Stimulated activated CD8-positive, alpha-beta memory T cell treated with anti-CD3 and anti-CD28 coated beads, Interleukin-7, amount 100 ng/mL, for 48 hours (primary cell): ENCODE measurements around the gene MOB2.
"Not testable (repeated sequence)": the region's sequence is repeated elsewhere in the genome, so short reads cannot be mapped to it uniquely, and the experiment has no call there.

Experiments used
- DNase-seq, 2 donors: peaks; one replicate each; pipeline ENCODE4 v3.0.0-alpha.2; 2020; ENCODE audit warnings: low read depth in 1 of 2; ENCODE audit errors: extremely low read depth in 1 of 2

MOB2 gene

GRCh38 chr11:1444823-1445422, 41.7 kb downstream of the MOB2 start:
- no peak for DNase-seq

GRCh38 chr11:1444321-1444720, 42.3 kb downstream of the MOB2 start:
- no peak for DNase-seq

DNA sequence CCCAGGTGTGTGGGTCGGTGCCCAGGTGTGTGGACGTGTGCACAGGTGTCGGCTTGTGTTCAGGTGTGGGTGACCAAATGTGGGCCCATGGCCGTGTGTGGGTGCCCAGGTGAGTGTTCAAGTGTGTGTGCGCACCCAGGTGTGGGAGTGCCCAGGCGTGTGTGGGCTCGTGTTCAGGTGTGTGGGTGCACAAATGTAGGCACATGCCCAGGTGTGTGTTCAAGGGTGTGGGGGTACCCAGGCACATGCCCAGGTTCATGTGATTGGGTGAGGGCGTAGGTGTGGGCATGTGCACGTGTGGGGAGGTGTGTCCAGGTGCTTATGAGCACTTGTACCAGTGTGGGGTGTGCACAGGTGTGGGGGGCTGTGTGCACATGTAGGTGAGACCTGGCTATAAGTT, 42.8 kb downstream of the MOB2 start:
- no peak for DNase-seq

DNA sequence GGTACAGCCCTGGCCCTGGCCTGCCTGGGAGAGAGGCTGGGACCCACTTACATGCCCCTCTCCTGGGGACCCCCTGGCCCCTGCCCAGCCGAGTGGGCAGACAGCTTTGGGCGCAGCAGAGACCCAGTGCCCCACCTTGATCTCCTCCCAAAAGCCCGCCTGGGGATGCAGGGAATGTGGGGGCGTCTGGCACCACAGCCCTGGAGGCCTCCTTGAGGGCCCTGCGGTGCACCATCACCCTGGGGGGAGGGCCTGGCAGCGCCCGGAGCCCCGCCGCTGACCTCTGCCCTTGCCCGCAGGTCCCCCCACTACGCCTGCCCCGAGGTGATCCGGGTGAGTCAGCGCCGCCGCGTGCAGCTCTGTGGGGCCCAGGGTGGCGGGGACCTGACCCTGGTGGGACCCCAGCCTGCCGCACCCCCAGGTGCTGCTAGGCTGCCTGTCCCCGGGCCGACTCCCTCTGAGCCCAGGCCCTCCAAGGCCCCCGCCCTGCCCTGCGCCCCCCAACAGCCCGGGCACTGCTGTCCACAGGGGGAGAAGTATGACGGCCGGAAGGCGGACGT, 43.7 kb downstream of the MOB2 start:
- DNase-seq, result no peak

- DNase-seq, result no peak
Observed at GRCh38 chr11:1442163-1442562, 44.4 kb downstream of the MOB2 start.

GRCh38 chr11:1440496-1440895, 46.1 kb downstream of the MOB2 start:
- DNase-seq, result no peak

DNA sequence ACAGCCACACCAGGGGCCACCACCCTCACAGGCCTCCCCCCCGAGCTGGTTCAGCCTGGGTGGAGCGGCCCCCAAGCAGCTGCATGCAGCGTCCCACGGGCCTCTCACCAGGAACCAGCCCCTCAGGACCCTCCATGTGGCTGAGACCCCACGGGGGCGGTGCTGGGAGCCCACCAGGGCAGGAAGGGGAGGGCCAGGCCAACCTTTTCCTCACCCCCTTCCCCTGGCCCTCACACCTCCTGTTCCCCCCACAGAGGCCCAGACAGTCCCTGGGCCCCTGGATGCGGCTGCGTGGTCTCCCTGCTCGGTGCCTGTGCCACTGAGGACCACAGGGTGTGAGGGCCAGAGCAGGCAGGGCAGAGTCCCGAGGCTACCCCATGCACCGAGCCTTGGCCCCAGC, 46.5 kb downstream of the MOB2 start:
- DNase-seq, result no peak

GRCh38 chr11:1439341-1439740, 47.2 kb downstream of the MOB2 start:
- no peak for DNase-seq

- no peak for DNase-seq
Observed at GRCh38 chr11:1438967-1439330, 47.6 kb downstream of the MOB2 start.

DNA sequence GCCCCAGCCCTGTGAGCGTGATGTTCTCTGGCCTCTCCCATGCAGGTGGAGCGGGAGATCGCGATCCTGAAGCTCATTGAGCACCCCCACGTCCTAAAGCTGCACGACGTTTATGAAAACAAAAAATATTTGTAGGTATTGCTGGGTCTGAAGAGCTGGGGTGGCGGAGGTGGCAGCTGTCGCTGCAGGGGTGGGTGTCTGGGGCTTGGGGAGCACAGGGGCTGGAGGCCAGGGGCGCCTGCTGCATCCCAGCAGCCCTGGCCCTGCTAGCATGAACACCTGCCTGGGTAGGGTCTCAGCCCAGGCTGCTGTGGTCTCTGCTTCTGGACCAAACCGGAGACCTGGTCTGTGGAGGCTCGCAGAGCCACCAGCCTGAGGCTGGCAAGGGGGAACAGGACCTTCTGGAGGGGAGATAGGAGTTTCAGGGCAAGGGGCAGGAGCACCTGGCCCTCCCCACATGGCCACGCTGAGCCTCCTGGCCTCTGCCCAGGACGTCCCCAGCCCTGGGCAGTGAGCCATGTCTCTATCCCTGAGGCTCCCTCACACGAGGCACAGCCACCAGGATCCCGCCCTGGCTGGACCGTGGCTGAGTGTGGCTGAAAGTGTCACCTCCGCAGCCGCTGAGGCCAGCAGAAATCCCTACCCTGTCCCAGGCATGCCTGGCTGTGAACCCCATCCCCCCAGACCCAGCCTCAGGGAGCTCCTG, 48.2 kb downstream of the MOB2 start:
- DNase-seq, result no peak

GRCh38 chr11:1437500-1437899, 49.1 kb downstream of the MOB2 start:
- no peak for DNase-seq

- DNase-seq, result no peak
Observed at GRCh38 chr11:1436468-1437039, 50.0 kb downstream of the MOB2 start.

DNA sequence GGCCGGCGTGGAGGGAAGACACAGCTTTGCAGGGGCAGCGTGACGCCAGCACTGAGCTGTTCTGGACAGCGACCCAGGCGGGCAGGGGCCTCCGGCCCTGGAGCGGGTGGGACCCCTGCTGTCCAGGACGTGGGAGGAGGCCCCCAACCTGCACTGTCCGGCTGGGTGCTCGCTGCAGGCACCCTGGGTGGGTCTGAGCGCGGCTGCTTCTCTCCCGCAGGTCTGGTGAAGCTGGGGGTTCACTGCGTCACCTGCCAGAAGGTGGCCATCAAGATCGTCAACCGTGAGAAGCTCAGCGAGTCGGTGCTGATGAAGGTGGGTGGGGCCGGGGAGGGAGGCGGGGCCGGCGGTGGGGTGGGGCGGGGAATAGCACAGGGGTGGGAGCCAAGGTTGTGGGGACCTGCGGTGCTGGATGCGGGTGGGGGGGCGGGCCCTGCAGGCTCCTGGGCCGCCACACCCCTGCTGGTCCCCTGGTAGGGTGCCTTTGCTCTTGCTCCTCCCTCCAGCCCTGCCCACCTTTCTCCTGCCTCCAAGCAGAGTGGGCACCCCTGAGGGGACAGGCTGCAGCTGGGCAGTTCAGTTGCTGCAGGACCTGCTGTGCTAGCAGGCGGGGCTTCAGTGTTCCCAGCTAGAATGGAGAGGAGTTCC, 50.6 kb downstream of the MOB2 start:
- DNase-seq, result no peak

GRCh38 chr11:1435479-1435819, 51.1 kb downstream of the MOB2 start:
- not testable (repeated sequence) for DNase-seq

DNA sequence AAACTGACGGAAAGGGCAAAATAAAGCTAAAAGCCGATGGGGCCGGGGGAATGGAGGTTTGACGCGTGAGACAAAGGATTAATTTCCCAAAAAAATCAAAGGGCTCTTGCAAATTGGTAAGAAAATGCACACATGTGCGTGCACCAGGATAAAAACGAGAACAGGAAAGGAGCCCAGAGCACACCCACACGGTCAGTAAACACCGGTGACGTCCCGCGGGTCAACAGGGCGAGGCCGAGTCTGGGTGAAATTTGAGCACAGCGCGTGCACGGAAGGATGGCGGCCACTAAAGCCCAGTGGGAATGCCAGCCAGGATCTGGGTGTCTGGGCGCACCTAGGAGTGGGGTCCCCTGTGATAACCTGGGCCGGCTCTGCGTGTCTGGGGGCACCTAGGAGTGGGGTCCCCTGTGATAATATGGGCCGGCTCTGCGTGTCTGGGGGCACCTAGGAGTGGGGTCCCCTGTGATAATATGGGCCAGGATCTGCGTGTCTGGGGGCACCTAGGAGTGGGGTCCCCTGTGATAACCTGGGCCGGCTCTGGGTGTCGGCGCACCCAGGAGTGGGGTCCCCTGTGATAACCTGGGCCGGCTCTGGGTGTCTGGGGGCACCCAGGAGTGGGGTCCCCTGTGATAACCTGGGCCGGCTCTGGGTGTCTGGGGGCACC, 52.5 kb downstream of the MOB2 start:
- no peak for DNase-seq

- DNase-seq, result no peak
Observed at GRCh38 chr11:1433568-1433967, 53.0 kb downstream of the MOB2 start.

DNA sequence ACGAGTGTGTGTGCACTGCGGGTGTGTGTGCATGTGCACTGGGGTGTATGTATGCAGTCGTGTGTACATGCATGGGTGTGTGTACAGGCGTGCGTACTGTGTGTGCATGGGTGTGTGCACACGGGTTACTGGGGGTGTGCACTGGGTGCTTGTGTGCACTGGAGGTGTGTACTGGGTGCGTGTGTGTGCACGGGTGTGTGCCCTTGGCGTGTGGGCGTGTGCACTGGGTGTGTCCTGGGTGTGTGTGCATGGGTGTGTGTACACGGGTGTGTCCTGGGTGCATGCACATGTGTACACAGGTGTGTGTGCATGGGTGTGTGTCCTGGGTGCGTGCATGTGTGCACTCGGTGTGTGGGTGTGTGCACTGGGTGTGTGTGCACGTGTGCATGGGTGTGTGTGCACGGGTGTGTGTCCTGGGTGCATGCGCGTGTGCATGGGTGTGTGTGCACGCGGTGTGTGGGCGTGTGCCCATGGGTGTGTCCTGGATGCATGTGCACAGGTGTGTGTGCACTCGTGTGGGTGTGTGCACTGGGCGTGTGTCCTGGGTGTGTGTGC, 57.7 kb downstream of the MOB2 start:
- no peak for DNase-seq

GRCh38 chr11:1425439-1425838, 61.1 kb downstream of the MOB2 start:
- DNase-seq, result no peak

DNA sequence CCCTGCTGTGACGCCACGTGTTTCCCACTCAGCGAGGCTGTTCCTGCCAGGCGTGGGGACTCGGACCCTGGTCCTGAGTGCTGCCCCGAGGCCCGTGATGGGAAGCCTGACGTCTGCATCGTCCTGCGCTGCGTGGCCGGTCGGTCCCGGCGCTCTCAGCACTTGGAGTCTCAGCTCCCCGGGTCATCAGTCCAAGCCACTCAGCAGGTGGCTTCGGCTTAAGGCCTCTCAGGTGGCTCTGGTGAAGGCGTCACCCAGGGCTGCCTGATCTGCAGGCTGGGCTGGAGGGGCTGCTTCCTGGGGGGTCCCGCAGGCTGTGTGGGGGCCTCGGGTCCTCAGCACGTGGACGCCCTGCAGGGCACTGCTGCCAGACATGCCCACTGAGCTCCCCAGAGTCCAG, 61.6 kb downstream of the MOB2 start:
- DNase-seq, result no peak

- not testable (repeated sequence) for DNase-seq
Observed at GRCh38 chr11:1423406-1423805, 63.2 kb downstream of the MOB2 start.

GRCh38 chr11:1422981-1423380, 63.6 kb downstream of the MOB2 start:
- no peak for DNase-seq
